PC-9 (cell line): ENCODE results near the gene PIK3R6. TPM values are rescaled to one million over a fixed set of nuclear protein-coding genes. Genes with fewer than 3 reads are reported as not detected.

Experiments used
- BruUV-seq: library from RNA; stranded (reverse); fragments of 400-500 nt; replicated peaks from 2 replicates; lab custom pipeline; 2021; lab: Mats Ljungman, UMichigan
- CTCF ChIA-PET: fragments of 300-600 bp; sonication (Branson Sonifier 250); formaldehyde crosslinking; loops from one replicate; lab custom pipeline; 2022; ENCODE audit warnings: antibody characterized with exemption; lab: Charles Lee
- POLR2A ChIA-PET: fragments of 300-600 bp; sonication (Branson Sonifier 250); formaldehyde crosslinking; loops from one replicate; lab custom pipeline; 2022; ENCODE audit warnings: antibody characterized with exemption; ENCODE audit not compliant: unreplicated experiment; lab: Charles Lee
- DNase-seq, 2 experiments: peaks; one replicate each; pipeline versions ENCODE4 v3.0.0 to v3.0.0-alpha.2; 2015 to 2022; ENCODE audit warnings: mixed read lengths in 1 of 2
- H2AFZ ChIP-seq: fragments of 200-600 bp; sonication (generic); 2 replicates; pipeline ENCODE4 v1.8.1; 2017; ENCODE audit warnings: antibody characterized with exemption
- H3F3A ChIP-seq: fragments of 200-600 bp; sonication (generic); 2 replicates; pipeline ENCODE4 v1.8.1; 2017; ENCODE audit warnings: antibody characterized with exemption, mild to moderate bottlenecking, low read depth; ENCODE audit not compliant: insufficient read depth
- H3K27ac ChIP-seq: fragments of 200-600 bp; sonication (generic); 2 replicates; pipeline ENCODE4 v1.6.1; 2016; ENCODE audit warnings: mixed run types
- H3K27me3 ChIP-seq: fragments of 200-600 bp; sonication (generic); 2 replicates; pipeline ENCODE4 v1.6.1; 2016; ENCODE audit warnings: low read depth, mixed run types; ENCODE audit not compliant: insufficient read depth
- H3K36me3 ChIP-seq: fragments of 200-600 bp; sonication (generic); 2 replicates; pipeline ENCODE4 v1.6.1; 2016; ENCODE audit warnings: low read depth, mixed run types
- H3K4me1 ChIP-seq: fragments of 200-600 bp; sonication (generic); replicated peaks from 2 replicates; pipeline ENCODE4 v1.6.1; 2016; ENCODE audit warnings: mixed run types; ENCODE audit not compliant: insufficient read depth
- H3K4me2 ChIP-seq: fragments of 200-600 bp; sonication (generic); 2 replicates; pipeline ENCODE4 v1.6.1; 2017; ENCODE audit warnings: mixed run types
- H3K4me3 ChIP-seq: fragments of 200-600 bp; sonication (generic); 2 replicates; pipeline ENCODE4 v1.6.1; 2016; ENCODE audit warnings: mixed run types
- H3K79me2 ChIP-seq: fragments of 200-600 bp; sonication (generic); 2 replicates; pipeline ENCODE4 v1.6.1; 2017; ENCODE audit warnings: low read depth, mixed run types
- H3K9me2 ChIP-seq: fragments of 200-600 bp; sonication (generic); 2 replicates; pipeline ENCODE4 v1.8.1; 2017; ENCODE audit warnings: mild to moderate bottlenecking; ENCODE audit not compliant: insufficient read depth
- H3K9me3 ChIP-seq: fragments of 200-600 bp; sonication (generic); 2 replicates; pipeline ENCODE4 v1.8.1; 2016; ENCODE audit warnings: low read depth; ENCODE audit not compliant: insufficient read depth
- H4K20me1 ChIP-seq: fragments of 200-600 bp; sonication (generic); 2 replicates; pipeline ENCODE4 v1.8.1; 2017; ENCODE audit not compliant: insufficient read depth
- CTCF ChIP-seq: fragments of 200-600 bp; sonication (generic); conservative IDR thresholded peaks from 2 replicates; pipeline ENCODE4 v1.6.1; 2017; ENCODE audit warnings: mixed run types, antibody characterized with exemption, mild to moderate bottlenecking, moderate library complexity
- EZH2 ChIP-seq: fragments of 200-600 bp; sonication (generic); IDR thresholded peaks from 2 replicates; pipeline ENCODE4 v1.8.0; 2017; ENCODE audit warnings: antibody characterized with exemption, low read depth
- intact Hi-C: fragments of 100-400 bp; cut with micrococcal nuclease; formaldehyde crosslinking; loops from one replicate; pipeline ENCODE4 v1.10.0; 2022; ENCODE audit not compliant: unreplicated experiment
- total RNA-seq: library from RNA; stranded (reverse); gene quantifications from 2 replicates; pipeline ENCODE4 v1.2.3, GENCODE V29; 2021

Gene PIK3R6
- total RNA-seq, 1 experiment from 2014 or later, result not detected

GRCh38 chr17:8861495-8862181, 5.8 kb downstream of the PIK3R6 start:
- Histone ChIP-seq H3K27me3 (peaks cover 55% of the 10 kb centered on the region), H2AFZ (no peak overlapping the region), H3F3A (no peaks in the 10 kb centered on the region), H3K4me1 (no peaks in the 10 kb centered on the region), H3K4me2 (no peak overlapping the region), H3K4me3 (no peak overlapping the region), H3K27ac (no peak overlapping the region), H4K20me1 (no peaks in the 10 kb centered on the region), H3K79me2 (no peaks in the 10 kb centered on the region), H3K36me3 (no peaks in the 10 kb centered on the region), H3K9me2 (no peaks in the 10 kb centered on the region), H3K9me3 (no peaks in the 10 kb centered on the region)
- no TSS peak for BruUV-seq
- no peak for DNase-seq
- POLR2A ChIA-PET, result interaction anchor here (0.6 kb wide), 1 partner anchor 58 kb away, joined by 3 read pairs; no protein-coding TSS in a partner anchor
- no peak for TF ChIP-seq CTCF
- TF ChIP-seq EZH2, result no peak
- CTCF ChIA-PET, result no interaction called here
- intact Hi-C loops, result no loop called here

GRCh38 chr17:8859804-8860430, 7.6 kb downstream of the PIK3R6 start:
- ChIA-PET CTCF (no interaction called here), POLR2A (no interaction called here)
- no TSS peak for BruUV-seq
- Histone ChIP-seq H3K4me1 (no peaks in the 10 kb centered on the region), H3K79me2 (no peaks in the 10 kb centered on the region), H3K27ac (no peak overlapping the region), H3K36me3 (no peaks in the 10 kb centered on the region), H3F3A (no peaks in the 10 kb centered on the region), H3K27me3 (peaks cover 52% of the 10 kb centered on the region), H3K9me2 (no peaks in the 10 kb centered on the region), H3K9me3 (no peaks in the 10 kb centered on the region), H3K4me2 (no peak overlapping the region), H3K4me3 (no peak overlapping the region), H4K20me1 (no peaks in the 10 kb centered on the region), H2AFZ (no peak overlapping the region)
- no peak for DNase-seq
- TF ChIP-seq CTCF, result no peak
- no peak for TF ChIP-seq EZH2
- intact Hi-C loops, result no loop called here

- no peak overlapping the region for H3K4me3 ChIP-seq
- intact Hi-C loops, result no loop called here
- ChIA-PET CTCF (no interaction called here), POLR2A (no interaction called here)
- no TSS peak for BruUV-seq
- no peaks in the 10 kb centered on the region for H3K79me2 ChIP-seq
- no peaks in the 10 kb centered on the region for H3K36me3 ChIP-seq
- no peak for TF ChIP-seq CTCF
- no peak for TF ChIP-seq EZH2
- DNase-seq, result no peak
- H3K4me1 ChIP-seq, result no peaks in the 10 kb centered on the region
- no peak overlapping the region for H2AFZ ChIP-seq
- no peaks in the 10 kb centered on the region for H3K9me2 ChIP-seq
- peaks cover 52% of the 10 kb centered on the region for H3K27me3 ChIP-seq
- H3K27ac ChIP-seq, result no peak overlapping the region
- no peaks in the 10 kb centered on the region for H4K20me1 ChIP-seq
- no peaks in the 10 kb centered on the region for H3K9me3 ChIP-seq
- H3F3A ChIP-seq, result no peaks in the 10 kb centered on the region
- H3K4me2 ChIP-seq, result no peak overlapping the region
Observed at GRCh38 chr17:8859027-8859803, 8.3 kb downstream of the PIK3R6 start.
